ENCODE measurements around the gene FOLR2.

The FOLR2 gene

GRCh38 chr11:72228844-72229231 is 12.2 kb downstream of the FOLR2 start:
- no peak overlapping the region for H3K18ac ChIP-seq (ENCODE audit: low read length)
- no peak overlapping the region for H3K9ac ChIP-seq (ENCODE audit: low read length)
- no peak overlapping the region for H3K27ac ChIP-seq (ENCODE audit: low read depth, low read length)
- no peak for DNase-seq
- peaks cover 12% of the 10 kb centered on the region for H3K79me2 ChIP-seq (ENCODE audit: control insufficient read depth, insufficient read depth, low read length)
- WGBS (ENCODE audit: extremely low coverage, insufficient coverage, low lambda C conversion rate) = no CpG with 5 or more reads among the region's 7 CpGs
- H3K4me2 ChIP-seq (ENCODE audit: low read length) = no peak overlapping the region
- no peak overlapping the region for H2BK5ac ChIP-seq (ENCODE audit: low read length)
- peaks cover 15% of the 10 kb centered on the region for H3K79me1 ChIP-seq (ENCODE audit: low read length)
- H2BK120ac ChIP-seq (ENCODE audit: low read depth, low read length) = no peak overlapping the region
- no peak overlapping the region for H3K23ac ChIP-seq (ENCODE audit: low read length)
- no peak overlapping the region for H4K5ac ChIP-seq (ENCODE audit: low read length)
- H3K27me3 ChIP-seq (ENCODE audit: insufficient read depth, low read length, poor library complexity) = no peaks in the 10 kb centered on the region
- H2BK15ac ChIP-seq (replicated peaks; ENCODE audit: low read depth) = no peak overlapping the region
- no peak overlapping the region for H3K56ac ChIP-seq (ENCODE audit: low read length)
- H3K4me1 ChIP-seq (ENCODE audit: control insufficient read depth, low read depth, low read length) = no peaks in the 10 kb centered on the region
- no peak overlapping the region for H2AK5ac ChIP-seq (ENCODE audit: low read length)
- H3K4me3 ChIP-seq (ENCODE audit: low read length) = no peak overlapping the region
- peaks cover 34% of the 10 kb centered on the region for H3K36me3 ChIP-seq (ENCODE audit: control insufficient read depth, insufficient read depth, low read length)
- H3K4ac ChIP-seq (ENCODE audit: low read depth, low read length) = no peak overlapping the region
- H4K8ac ChIP-seq (ENCODE audit: low read depth, low read length) = no peak overlapping the region

GRCh38 chr11:72229336-72229924 is 12.8 kb downstream of the FOLR2 start:
- H3K18ac ChIP-seq (ENCODE audit: low read length) = no peak overlapping the region
- no peak overlapping the region for H3K23ac ChIP-seq (ENCODE audit: low read length)
- DNase-seq = no peak
- H3K79me1 ChIP-seq (ENCODE audit: low read length) = peaks cover 15% of the 10 kb centered on the region
- no peak overlapping the region for H3K4ac ChIP-seq (ENCODE audit: low read depth, low read length)
- H3K9ac ChIP-seq (ENCODE audit: low read length) = no peak overlapping the region
- no peaks in the 10 kb centered on the region for H3K4me1 ChIP-seq (ENCODE audit: control insufficient read depth, low read depth, low read length)
- peaks cover 12% of the 10 kb centered on the region for H3K79me2 ChIP-seq (ENCODE audit: control insufficient read depth, insufficient read depth, low read length)
- WGBS (ENCODE audit: extremely low coverage, insufficient coverage, low lambda C conversion rate) = no CpG with 5 or more reads among the region's 8 CpGs
- H3K4me3 ChIP-seq (ENCODE audit: low read length) = no peak overlapping the region
- H4K5ac ChIP-seq (ENCODE audit: low read length) = no peak overlapping the region
- H3K27me3 ChIP-seq (ENCODE audit: insufficient read depth, low read length, poor library complexity) = no peaks in the 10 kb centered on the region
- H3K56ac ChIP-seq (ENCODE audit: low read length) = no peak overlapping the region
- no peak overlapping the region for H2BK120ac ChIP-seq (ENCODE audit: low read depth, low read length)
- H4K8ac ChIP-seq (ENCODE audit: low read depth, low read length) = no peak overlapping the region
- H2BK5ac ChIP-seq (ENCODE audit: low read length) = no peak overlapping the region
- H3K27ac ChIP-seq (ENCODE audit: low read depth, low read length) = no peak overlapping the region
- H2BK15ac ChIP-seq (replicated peaks; ENCODE audit: low read depth) = no peak overlapping the region
- no peak overlapping the region for H3K4me2 ChIP-seq (ENCODE audit: low read length)
- no peak overlapping the region for H2AK5ac ChIP-seq (ENCODE audit: low read length)
- peaks cover 34% of the 10 kb centered on the region for H3K36me3 ChIP-seq (ENCODE audit: control insufficient read depth, insufficient read depth, low read length)

- no peak for DNase-seq
Measured at GRCh38 chr11:72229925-72230763, 13.6 kb downstream of the FOLR2 start.

GRCh38 chr11:72230764-72231365 is 14.3 kb downstream of the FOLR2 start:
- no peak overlapping the region for H3K18ac ChIP-seq (ENCODE audit: low read length)
- H3K56ac ChIP-seq (ENCODE audit: low read length) = no peak overlapping the region
- peaks cover 4% of the 10 kb centered on the region for H3K79me2 ChIP-seq (ENCODE audit: control insufficient read depth, insufficient read depth, low read length)
- peaks cover 9% of the 10 kb centered on the region for H3K79me1 ChIP-seq (ENCODE audit: low read length)
- H3K36me3 ChIP-seq (ENCODE audit: control insufficient read depth, insufficient read depth, low read length) = peaks cover 36% of the 10 kb centered on the region
- H3K4ac ChIP-seq (ENCODE audit: low read depth, low read length) = no peak overlapping the region
- no peak overlapping the region for H3K23ac ChIP-seq (ENCODE audit: low read length)
- H2AK5ac ChIP-seq (ENCODE audit: low read length) = no peak overlapping the region
- H4K8ac ChIP-seq (ENCODE audit: low read depth, low read length) = no peak overlapping the region
- no peak overlapping the region for H3K4me3 ChIP-seq (ENCODE audit: low read length)
- H2BK5ac ChIP-seq (ENCODE audit: low read length) = no peak overlapping the region
- H2BK120ac ChIP-seq (ENCODE audit: low read depth, low read length) = no peak overlapping the region
- no peak overlapping the region for H2BK15ac ChIP-seq (replicated peaks; ENCODE audit: low read depth)
- H3K4me1 ChIP-seq (ENCODE audit: control insufficient read depth, low read depth, low read length) = no peaks in the 10 kb centered on the region
- H3K27ac ChIP-seq (ENCODE audit: low read depth, low read length) = no peak overlapping the region
- no peak for DNase-seq
- no peak overlapping the region for H3K4me2 ChIP-seq (ENCODE audit: low read length)
- whole genome bisulfite sequencing (ENCODE audit: extremely low coverage, insufficient coverage, low lambda C conversion rate) = no CpG with 5 or more reads among the region's 18 CpGs
- H3K9ac ChIP-seq (ENCODE audit: low read length) = no peak overlapping the region
- H3K27me3 ChIP-seq (ENCODE audit: insufficient read depth, low read length, poor library complexity) = no peaks in the 10 kb centered on the region
- H4K5ac ChIP-seq (ENCODE audit: low read length) = no peak overlapping the region

More at GRCh38 chr11:72229925-72230763, 13.6 kb downstream of the FOLR2 start:
- Histone ChIP-seq H3K4me3 (ENCODE audit: low read length) (no peak overlapping the region), H2BK120ac (ENCODE audit: low read depth, low read length) (no peak overlapping the region), H3K18ac (ENCODE audit: low read length) (no peak overlapping the region), H2AK5ac (ENCODE audit: low read length) (no peak overlapping the region), H3K79me1 (ENCODE audit: low read length) (peaks cover 15% of the 10 kb centered on the region), H4K5ac (ENCODE audit: low read length) (no peak overlapping the region), H3K27me3 (ENCODE audit: insufficient read depth, low read length, poor library complexity) (no peaks in the 10 kb centered on the region), H3K4me1 (ENCODE audit: control insufficient read depth, low read depth, low read length) (no peaks in the 10 kb centered on the region), H3K23ac (ENCODE audit: low read length) (no peak overlapping the region), H3K4me2 (ENCODE audit: low read length) (no peak overlapping the region), H2BK5ac (ENCODE audit: low read length) (no peak overlapping the region), H3K4ac (ENCODE audit: low read depth, low read length) (no peak overlapping the region), H3K79me2 (ENCODE audit: control insufficient read depth, insufficient read depth, low read length) (peaks cover 12% of the 10 kb centered on the region), H4K8ac (ENCODE audit: low read depth, low read length) (no peak overlapping the region), H3K9ac (ENCODE audit: low read length) (no peak overlapping the region), H2BK15ac (replicated peaks; ENCODE audit: low read depth) (no peak overlapping the region), H3K36me3 (ENCODE audit: control insufficient read depth, insufficient read depth, low read length) (peaks cover 34% of the 10 kb centered on the region), H3K56ac (ENCODE audit: low read length) (no peak overlapping the region), H3K27ac (ENCODE audit: low read depth, low read length) (no peak overlapping the region)
- no CpG with 5 or more reads among the region's 21 CpGs for WGBS (ENCODE audit: extremely low coverage, insufficient coverage, low lambda C conversion rate)

GRCh38 chr11:72231396-72232259 is 15.0 kb downstream of the FOLR2 start:
- Histone ChIP-seq H3K9ac (ENCODE audit: low read length) (no peak overlapping the region), H3K27ac (ENCODE audit: low read depth, low read length) (no peak overlapping the region), H3K18ac (ENCODE audit: low read length) (no peak overlapping the region), H3K36me3 (ENCODE audit: control insufficient read depth, insufficient read depth, low read length) (peaks cover 36% of the 10 kb centered on the region), H3K27me3 (ENCODE audit: insufficient read depth, low read length, poor library complexity) (no peaks in the 10 kb centered on the region), H2BK15ac (replicated peaks; ENCODE audit: low read depth) (no peak overlapping the region), H2BK5ac (ENCODE audit: low read length) (no peak overlapping the region), H3K23ac (ENCODE audit: low read length) (no peak overlapping the region), H3K56ac (ENCODE audit: low read length) (no peak overlapping the region), H3K4me1 (ENCODE audit: control insufficient read depth, low read depth, low read length) (no peaks in the 10 kb centered on the region), H2BK120ac (ENCODE audit: low read depth, low read length) (no peak overlapping the region), H4K8ac (ENCODE audit: low read depth, low read length) (no peak overlapping the region), H4K5ac (ENCODE audit: low read length) (no peak overlapping the region), H3K4me3 (ENCODE audit: low read length) (no peak overlapping the region), H3K4me2 (ENCODE audit: low read length) (no peak overlapping the region), H2AK5ac (ENCODE audit: low read length) (no peak overlapping the region), H3K79me2 (ENCODE audit: control insufficient read depth, insufficient read depth, low read length) (peaks cover under 1% of the 10 kb centered on the region), H3K4ac (ENCODE audit: low read depth, low read length) (no peak overlapping the region), H3K79me1 (ENCODE audit: low read length) (peaks cover 5% of the 10 kb centered on the region)
- no peak for DNase-seq
- WGBS (ENCODE audit: extremely low coverage, insufficient coverage, low lambda C conversion rate) = no CpG with 5 or more reads among the region's 9 CpGs
